Measurements from ENCODE around the gene ANGPTL8.

Gene ANGPTL8

GRCh38 chr19:11239377-11240000 lies at the start of gene ANGPTL8:
ANGPTL8 (plus strand) TSS chr19:11239619; CDS start chr19:11239638, 19 bp downstream.
- no peak for DNase-seq (ENCODE audit: low read depth, low spot score)

DNA sequence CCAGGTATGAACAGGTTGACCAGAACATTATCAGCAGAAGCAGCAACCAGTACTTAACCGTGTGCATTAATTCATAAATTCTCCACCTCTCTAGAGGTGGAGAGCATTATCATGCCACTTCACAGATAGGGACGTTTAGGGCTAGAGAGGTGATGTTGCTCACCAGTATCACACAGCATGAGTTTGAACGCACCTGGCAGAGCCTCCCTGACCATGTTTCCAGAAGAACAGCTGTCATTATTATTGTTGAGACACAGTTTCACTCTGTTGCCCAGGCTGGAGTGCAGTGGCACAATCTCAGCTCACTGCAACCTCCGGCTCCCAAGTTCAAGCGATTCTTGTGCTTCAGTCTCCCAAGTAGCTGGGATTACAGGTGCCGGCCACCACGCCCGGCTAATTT lies 48.9 kb upstream of the ANGPTL8 start:
- DNase-seq (ENCODE audit: low read depth, low spot score): no peak

- no peak for DNase-seq (ENCODE audit: low read depth, low spot score)
Observed at GRCh38 chr19:11191273-11191755, 48.1 kb upstream of the ANGPTL8 start.

- no peak for DNase-seq (ENCODE audit: low read depth, low spot score)
Observed at GRCh38 chr19:11191934-11192333, 47.5 kb upstream of the ANGPTL8 start.

GRCh38 chr19:11192957-11193939 lies 46.2 kb upstream of the ANGPTL8 start:
- DNase-seq (ENCODE audit: low read depth, low spot score): no peak

GRCh38 chr19:11194173-11194572 lies 45.2 kb upstream of the ANGPTL8 start:
- no peak for DNase-seq (ENCODE audit: low read depth, low spot score)

DNA sequence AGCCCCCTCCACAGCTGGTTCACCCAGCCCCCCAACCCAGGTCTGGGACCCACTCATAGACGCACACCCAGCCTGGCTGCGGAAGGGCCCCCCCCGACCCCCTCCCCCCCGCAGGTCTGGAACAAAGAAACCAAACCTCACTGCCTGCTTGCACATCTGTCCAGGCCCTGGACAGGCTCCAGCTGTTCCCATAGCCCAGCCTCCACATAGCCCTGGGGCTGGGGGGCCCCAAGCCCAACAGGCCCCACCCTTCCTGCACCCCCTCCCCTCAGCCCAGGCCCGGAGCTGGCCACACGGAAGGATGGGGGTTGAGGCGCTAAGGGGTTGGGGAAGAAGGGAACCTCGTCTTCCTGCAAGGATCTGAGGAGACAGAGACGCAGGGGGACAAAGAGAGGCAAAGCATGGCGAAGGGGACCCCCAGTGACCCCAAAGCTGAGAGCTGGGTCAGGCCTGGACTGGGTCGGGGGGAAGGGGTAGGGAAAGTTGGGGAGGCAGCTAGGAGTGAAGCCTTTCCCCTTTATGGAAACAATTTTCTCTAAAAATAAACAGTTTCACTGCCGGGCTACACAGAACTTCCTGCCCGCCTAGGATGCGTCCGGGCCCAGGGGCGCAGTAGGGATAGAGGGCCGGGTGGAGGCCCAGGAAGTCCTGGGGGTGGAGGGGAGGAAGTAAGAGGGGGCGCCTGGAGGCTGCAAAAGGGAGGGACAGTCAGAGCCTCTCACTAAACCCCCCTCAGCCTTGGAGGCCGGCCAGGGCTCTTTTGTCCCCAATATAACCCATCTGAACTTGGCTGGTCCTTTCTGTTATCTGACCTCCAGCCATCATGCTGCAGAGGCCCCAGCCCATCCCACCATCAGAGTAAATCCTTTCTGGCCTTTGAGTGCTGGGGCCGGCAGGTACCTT lies 44.5 kb upstream of the ANGPTL8 start:
- DNase-seq (ENCODE audit: low read depth, low spot score): no peak

DNA sequence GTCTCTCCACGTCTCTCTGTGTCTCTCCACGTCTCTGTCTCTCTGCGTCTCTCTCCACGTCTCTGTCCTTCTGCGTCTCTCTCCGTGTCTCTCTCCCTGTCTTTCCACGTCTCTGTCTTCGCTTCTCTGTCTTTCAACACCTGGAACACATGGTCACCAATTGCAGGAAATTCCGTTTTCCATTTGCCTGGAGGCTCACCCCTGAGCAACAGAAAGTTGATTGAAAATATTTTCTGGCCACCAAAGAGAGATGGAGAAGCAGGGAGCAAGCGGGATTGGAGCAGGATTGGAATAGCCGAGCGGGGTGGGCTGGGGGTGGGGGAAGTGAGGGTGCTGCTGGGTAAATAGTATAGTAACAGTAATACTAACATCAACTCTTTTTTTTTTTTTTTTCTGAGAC lies 43.7 kb upstream of the ANGPTL8 start:
- no peak for DNase-seq (ENCODE audit: low read depth, low spot score)

DNA sequence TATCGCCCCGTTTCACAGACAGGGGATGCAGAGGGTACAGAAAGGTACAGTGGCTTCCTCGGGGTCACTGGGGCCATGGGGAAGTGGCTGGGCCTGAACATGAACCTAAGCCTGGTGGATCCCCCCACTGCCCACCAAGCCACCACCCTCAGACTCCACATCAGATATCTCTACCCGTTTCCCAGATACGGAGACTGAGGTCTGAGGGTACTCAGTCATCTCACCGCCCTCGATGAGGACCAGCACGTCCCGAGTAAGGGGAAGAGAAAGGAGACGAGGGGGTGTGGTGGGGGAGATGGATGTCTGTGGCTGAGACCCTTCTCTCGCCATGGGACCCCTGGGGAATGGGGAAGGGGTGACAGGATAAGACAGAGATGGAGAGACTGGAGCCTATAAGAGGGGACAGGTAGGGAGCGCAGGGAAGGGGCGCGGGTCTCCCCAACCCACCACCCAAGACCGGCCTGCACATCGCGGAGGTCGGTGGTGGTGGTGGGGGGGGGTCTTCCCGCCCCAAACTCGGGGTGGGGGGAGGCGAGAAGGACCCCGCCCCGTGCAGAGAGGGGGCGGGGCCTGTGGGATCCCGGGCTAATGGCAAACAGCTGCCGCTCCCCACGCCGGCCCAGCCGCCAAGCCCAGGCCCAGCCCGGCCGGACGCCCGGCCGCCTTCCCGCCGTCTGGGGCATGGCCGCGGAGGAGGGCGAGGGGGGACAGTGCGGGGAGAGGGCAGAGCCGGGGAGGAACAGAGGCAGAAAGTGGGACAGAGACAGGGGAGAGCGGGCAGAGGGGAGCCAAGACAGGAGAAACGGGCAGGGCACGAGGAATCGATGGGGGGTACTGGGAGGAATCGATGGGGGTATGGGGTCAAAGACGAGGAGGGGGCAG lies 42.8 kb upstream of the ANGPTL8 start:
- no peak for DNase-seq (ENCODE audit: low read depth, low spot score)

DNA sequence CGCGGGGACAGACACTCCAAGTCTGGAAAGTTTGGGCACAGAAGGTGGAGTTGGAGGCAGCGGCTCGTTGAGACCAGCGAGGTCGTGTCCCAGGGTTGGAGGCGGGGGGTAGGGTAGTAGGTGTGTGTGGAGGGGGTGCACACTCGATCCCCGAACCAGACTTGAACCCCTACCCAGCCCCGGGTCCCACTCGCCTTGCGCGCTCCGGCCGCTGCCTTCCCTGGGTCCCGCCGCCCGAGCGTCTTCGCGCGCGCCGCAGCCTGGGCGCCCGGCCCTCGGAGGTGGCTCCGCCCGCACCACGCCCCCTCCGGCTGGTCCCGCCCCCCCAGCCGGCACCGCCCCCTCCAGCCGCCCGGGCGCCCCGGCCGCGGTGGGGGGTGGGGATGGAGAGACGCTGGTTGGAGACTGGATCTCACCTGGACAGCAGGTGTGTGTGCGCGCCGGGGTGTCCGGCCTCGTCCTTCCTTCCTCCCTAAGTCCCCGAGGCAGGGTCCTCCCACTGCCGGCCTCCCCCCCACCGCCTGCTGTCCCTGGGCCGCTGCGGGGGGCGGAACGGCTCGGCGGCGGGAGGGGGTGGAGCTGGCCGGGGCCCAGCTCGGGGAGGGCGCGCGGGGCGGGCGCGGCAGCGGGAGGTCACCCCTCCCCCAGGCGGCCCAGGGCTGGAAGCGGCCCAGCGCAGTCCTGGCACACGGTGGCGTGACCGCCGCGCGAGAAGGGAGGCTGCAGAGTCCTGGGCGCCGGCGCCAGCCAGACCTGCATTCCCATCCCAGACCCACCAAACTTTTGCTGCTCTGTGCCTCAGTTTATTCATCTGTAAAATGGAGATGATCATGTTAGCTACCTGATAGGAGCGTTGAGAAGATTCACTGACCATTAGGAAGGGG lies 41.9 kb upstream of the ANGPTL8 start, which contains the start of gene KANK2:
Gene KANK2, minus strand, starts transcription at position 255 of the 884 bp plus-strand sequence. CDS start 3,034 bp downstream, outside the sequence.
- DNase-seq (ENCODE audit: low read depth, low spot score): no peak

DNA sequence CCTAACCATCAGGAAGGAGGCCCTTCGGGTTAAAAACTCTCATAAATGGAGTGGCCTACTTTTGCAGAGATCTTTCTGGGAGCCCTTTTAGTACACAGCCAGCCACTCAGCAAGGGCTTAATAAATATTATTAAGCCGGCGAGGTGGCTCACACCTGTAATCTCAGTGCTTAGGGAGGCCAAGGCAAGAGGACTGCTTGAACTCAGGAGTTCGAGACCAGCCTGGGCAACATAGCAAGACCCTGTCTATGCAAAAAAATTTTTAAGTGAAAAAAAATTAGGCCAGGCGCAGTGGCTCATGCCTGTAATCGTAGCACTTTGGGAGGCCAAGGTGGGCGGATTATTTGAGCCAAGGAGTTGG lies 41.3 kb upstream of the ANGPTL8 start:
- no peak for DNase-seq (ENCODE audit: low read depth, low spot score)

GRCh38 chr19:11198769-11199424 lies 40.5 kb upstream of the ANGPTL8 start:
- DNase-seq (ENCODE audit: low read depth, low spot score): no peak

- DNase-seq (ENCODE audit: low read depth, low spot score): no peak
Observed at GRCh38 chr19:11199517-11199916, 39.9 kb upstream of the ANGPTL8 start.

GRCh38 chr19:11200015-11200574 lies 39.3 kb upstream of the ANGPTL8 start:
- no peak for DNase-seq (ENCODE audit: low read depth, low spot score)

DNA sequence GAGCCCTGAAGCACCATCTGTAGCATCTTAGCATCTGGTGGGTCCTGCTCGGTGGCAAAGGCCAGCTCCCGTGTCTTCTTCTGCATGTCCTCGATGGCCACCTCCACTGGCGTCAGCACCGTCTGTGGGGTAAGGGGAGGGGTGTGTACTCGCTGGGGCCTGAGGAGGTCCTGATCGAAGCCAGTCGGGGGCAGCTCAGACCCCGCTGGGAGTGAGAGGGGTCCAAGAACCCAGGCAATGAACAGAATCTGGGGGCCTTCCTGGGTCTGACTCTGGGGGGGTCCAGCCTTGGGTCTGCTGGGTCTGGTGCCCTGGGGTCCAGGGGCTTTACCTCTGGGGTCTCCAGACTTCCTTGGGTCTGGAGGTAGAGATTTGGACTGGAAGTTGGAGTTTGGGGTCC lies 38.5 kb upstream of the ANGPTL8 start:
- no peak for DNase-seq (ENCODE audit: low read depth, low spot score)

DNA sequence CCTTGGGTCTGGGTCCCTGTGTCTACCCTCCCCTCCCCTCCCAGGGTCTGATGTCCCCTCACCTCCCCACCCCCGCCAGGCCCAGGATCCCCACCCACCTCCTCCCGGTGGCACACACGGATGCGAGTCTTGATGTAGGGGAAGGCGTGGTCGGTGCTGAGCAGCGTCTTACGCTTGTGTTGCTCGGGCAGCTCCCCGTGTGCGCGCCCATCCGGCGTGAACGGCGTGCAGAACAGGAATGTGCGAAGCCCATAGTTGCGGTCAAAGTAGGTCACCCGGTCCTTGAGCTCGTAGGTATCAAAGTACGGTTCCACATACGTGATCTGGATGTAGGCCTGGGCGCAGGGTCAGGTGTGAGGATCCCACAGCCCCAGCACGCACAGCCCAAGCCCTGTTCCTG lies 37.6 kb upstream of the ANGPTL8 start:
- no peak for DNase-seq (ENCODE audit: low read depth, low spot score)

- DNase-seq (ENCODE audit: low read depth, low spot score): no peak
Observed at GRCh38 chr19:11202488-11203193, 36.8 kb upstream of the ANGPTL8 start.
